H9 (cell line): ENCODE measurements around the gene USP4. TPM values are rescaled to one million over a fixed set of nuclear protein-coding genes. Genes with fewer than 3 reads are reported as not detected.

Experiments used
- DNase-seq: peaks from one replicate; pipeline ENCODE4 v3.0.0-alpha.2; 2017
- H2AFZ ChIP-seq: one replicate; pipeline ENCODE4 v1.6.1; 2013; ENCODE audit warnings: mild to moderate bottlenecking, low read length, control low read depth, moderate library complexity
- H2AK5ac ChIP-seq: 2 replicates; pipeline ENCODE4 v1.6.1; 2013; ENCODE audit warnings: low read length, control low read depth, mixed read lengths; ENCODE audit not compliant: insufficient read length
- H2BK120ac ChIP-seq: one replicate; pipeline ENCODE4 v1.6.1; 2013; ENCODE audit warnings: low read depth, mild to moderate bottlenecking, low read length, control low read depth, inconsistent platforms; ENCODE audit not compliant: poor library complexity, severe bottlenecking
- H2BK12ac ChIP-seq: 2 replicates; pipeline ENCODE4 v1.6.1; 2013; ENCODE audit warnings: low read length, control low read depth, mixed read lengths, low read depth; ENCODE audit not compliant: insufficient read length
- H2BK15ac ChIP-seq: 2 replicates; pipeline ENCODE4 v1.6.1; 2013; ENCODE audit warnings: low read depth, low read length, control low read depth
- H2BK20ac ChIP-seq: one replicate; pipeline ENCODE4 v1.6.1; 2013; ENCODE audit warnings: low read depth, mild to moderate bottlenecking, low read length, control low read depth, inconsistent platforms; ENCODE audit not compliant: poor library complexity, severe bottlenecking
- H2BK5ac ChIP-seq: 2 replicates; pipeline ENCODE4 v1.6.1; 2013; ENCODE audit warnings: low read length, control low read depth, mixed read lengths; ENCODE audit not compliant: insufficient read length
- H3K14ac ChIP-seq: 2 replicates; pipeline ENCODE4 v1.6.1; 2013; ENCODE audit warnings: low read length, control low read depth; ENCODE audit not compliant: insufficient read depth
- H3K18ac ChIP-seq: 2 replicates; pipeline ENCODE4 v1.6.1; 2013; ENCODE audit warnings: low read depth, mild to moderate bottlenecking, mixed read lengths, low read length, control low read depth; ENCODE audit not compliant: insufficient read length
- H3K23ac ChIP-seq: 2 replicates; pipeline ENCODE4 v1.6.1; 2013; ENCODE audit warnings: low read length, control low read depth, mixed read lengths, low read depth; ENCODE audit not compliant: insufficient read length
- H3K23me2 ChIP-seq: 2 replicates; pipeline ENCODE4 v1.6.1; 2013; ENCODE audit warnings: low read depth, mild to moderate bottlenecking, mixed read lengths, low read length, control low read depth; ENCODE audit not compliant: insufficient read length, poor library complexity, severe bottlenecking
- H3K27ac ChIP-seq: 2 replicates; pipeline ENCODE4 v1.5.1; 2013; ENCODE audit warnings: low read length, control low read depth, mixed read lengths, low read depth; ENCODE audit not compliant: insufficient read length
- H3K27me3 ChIP-seq: 2 replicates; pipeline ENCODE4 v1.6.1; 2013; ENCODE audit warnings: low read length, control low read depth, inconsistent platforms; ENCODE audit not compliant: insufficient read depth
- H3K4ac ChIP-seq: 2 replicates; pipeline ENCODE4 v1.6.1; 2013; ENCODE audit warnings: low read depth, mild to moderate bottlenecking, control low read depth, inconsistent platforms, low read length, moderate library complexity
- H3K4me1 ChIP-seq: 2 replicates; pipeline ENCODE4 v1.6.1; 2013; ENCODE audit warnings: low read length, control low read depth, inconsistent platforms; ENCODE audit not compliant: insufficient read depth
- H3K4me2 ChIP-seq: 2 replicates; pipeline ENCODE4 v1.6.1; 2013; ENCODE audit warnings: low read length, control low read depth, mixed read lengths; ENCODE audit not compliant: insufficient read length, insufficient read depth
- H3K56ac ChIP-seq: 2 replicates; pipeline ENCODE4 v1.6.1; 2013; ENCODE audit warnings: low read depth, mild to moderate bottlenecking, mixed read lengths, low read length, control low read depth; ENCODE audit not compliant: insufficient read length
- H3K79me1 ChIP-seq: 2 replicates; pipeline ENCODE4 v1.6.1; 2013; ENCODE audit warnings: low read depth, mild to moderate bottlenecking, moderate library complexity, low read length, control low read depth, inconsistent platforms; ENCODE audit not compliant: insufficient read depth, poor library complexity, severe bottlenecking
- H3K79me2 ChIP-seq: 2 replicates; pipeline ENCODE4 v1.6.1; 2013; ENCODE audit warnings: low read length, control low read depth, inconsistent platforms; ENCODE audit not compliant: insufficient read depth
- H3K9ac ChIP-seq: 2 replicates; pipeline ENCODE4 v1.6.1; 2013; ENCODE audit warnings: low read length, control low read depth, mixed read lengths; ENCODE audit not compliant: insufficient read length; ENCODE audit errors: extremely low read depth
- H3K9me3 ChIP-seq: one replicate; pipeline ENCODE4 v1.6.1; 2013; ENCODE audit warnings: low read depth, low read length, inconsistent platforms; ENCODE audit not compliant: control insufficient read depth
- H3T11ph ChIP-seq: one replicate; pipeline ENCODE4 v1.6.1; 2013; ENCODE audit warnings: mild to moderate bottlenecking, low read length, control low read depth, inconsistent platforms
- H4K20me1 ChIP-seq: one replicate; pipeline ENCODE4 v1.6.1; 2013; ENCODE audit not compliant: control insufficient read depth, insufficient read length, insufficient read depth
- H4K5ac ChIP-seq: 2 replicates; pipeline ENCODE4 v1.6.1; 2013; ENCODE audit warnings: low read depth, mild to moderate bottlenecking, mixed read lengths, low read length, control low read depth; ENCODE audit not compliant: insufficient read length
- H4K8ac ChIP-seq: replicated peaks from 2 replicates; pipeline ENCODE4 v1.6.1; 2013; ENCODE audit warnings: low read length, control low read depth, mixed read lengths, low read depth; ENCODE audit not compliant: insufficient read length
- H4K91ac ChIP-seq: 2 replicates; pipeline ENCODE4 v1.6.1; 2013; ENCODE audit warnings: low read depth, mild to moderate bottlenecking, moderate library complexity, mixed read lengths, low read length, control low read depth; ENCODE audit not compliant: insufficient read length
- H3K27ac Mint-ChIP-seq, 3 experiments: 2 replicates in 2 of 3; 3 replicates in 1 of 3; pipeline ENCODE4 v1.8.0; 2020 to 2021; ENCODE audit warnings: mixed read lengths in 3 of 3, mild to moderate bottlenecking in 1 of 3, moderate library complexity in 1 of 3
- H3K27me3 Mint-ChIP-seq: 2 replicates; pipeline ENCODE4 v1.8.0; 2021; ENCODE audit warnings: low read depth, mild to moderate bottlenecking, moderate library complexity, mixed read lengths
- H3K36me3 Mint-ChIP-seq, 3 experiments: 2 replicates in 2 of 3; 3 replicates in 1 of 3; pipeline ENCODE4 v1.8.0; 2020 to 2021; ENCODE audit warnings: low read depth in 3 of 3, mixed read lengths in 3 of 3; ENCODE audit not compliant: insufficient read depth in 1 of 3
- H3K4me1 Mint-ChIP-seq, 2 experiments: 2 replicates each; pipeline ENCODE4 v1.8.0; 2020; ENCODE audit warnings: mixed read lengths in 2 of 2
- H3K4me3 Mint-ChIP-seq, 2 experiments: 2 replicates in 1 of 2; 3 replicates in 1 of 2; pipeline ENCODE4 v1.8.0; 2020 to 2021; ENCODE audit warnings: mild to moderate bottlenecking in 2 of 2, mixed read lengths in 2 of 2, moderate library complexity in 1 of 2
- H3K9me3 Mint-ChIP-seq, 2 experiments: 2 replicates in 1 of 2; 3 replicates in 1 of 2; pipeline ENCODE4 v1.8.0; 2020; ENCODE audit warnings: mild to moderate bottlenecking in 2 of 2, mixed read lengths in 2 of 2, moderate library complexity in 1 of 2
- CTCF ChIP-seq: fragments of 200-600 bp; sonication (generic); conservative IDR thresholded peaks from 3 replicates; pipeline ENCODE4 v1.8.0; 2021; ENCODE audit warnings: antibody characterized with exemption, mild to moderate bottlenecking
- WGBS: extraction: QIAGEN DNeasy Blood & Tissue Kit; methylation state at CpG from one replicate; pipeline ENCODE4 v1.1.7; 2013; ENCODE audit warnings: missing lambda C conversion rate, low lambda C conversion rate, mixed read lengths; ENCODE audit not compliant: insufficient read length; ENCODE audit errors: extremely low coverage; 5-methylcytosine and 5-hydroxymethylcytosine counted together
- total RNA-seq: library from RNA; stranded (reverse); gene quantifications from 2 replicates; pipeline ENCODE4 v1.2.1, GENCODE V29; 2021

The USP4 gene
- total RNA-seq, 1 experiment from 2014 or later = 36.1 TPM

- Histone ChIP-seq H4K91ac (no peak overlapping the region), H3K9ac (no peak overlapping the region), H2AK5ac (no peak overlapping the region), H3K27me3 (no peaks in the 10 kb centered on the region), H4K20me1 (no peaks in the 10 kb centered on the region), H3K27ac (no peak overlapping the region), H3K9me3 (no peaks in the 10 kb centered on the region), H2BK120ac (no peak overlapping the region), H2BK5ac (no peak overlapping the region), H3K79me1 (peaks cover 12% of the 10 kb centered on the region), H2BK20ac (no peak overlapping the region), H3K4me2 (no peak overlapping the region), H3K56ac (no peak overlapping the region), H4K8ac (no peak overlapping the region), H2BK15ac (no peak overlapping the region), H3K18ac (no peak overlapping the region), H2AFZ (no peak overlapping the region), H3K79me2 (peaks cover 38% of the 10 kb centered on the region; the same call in 1 of the 2 replicates), H2BK12ac (no peak overlapping the region), H3K14ac (no peak overlapping the region), H3K4ac (no peak overlapping the region), H3K23me2 (no peaks in the 10 kb centered on the region), H4K5ac (no peak overlapping the region), H3K23ac (no peak overlapping the region), H3T11ph (no peak overlapping the region), H3K4me1 (no peaks in the 10 kb centered on the region)
- Mint-ChIP-seq H3K9me3 (no peaks in the 10 kb centered on the region; a peak in 1 of 5 replicates), H3K4me1 (no peaks in the 10 kb centered on the region; a peak in 2 of 4 replicates), H3K4me3 (no peak overlapping the region), H3K27me3 (no peaks in the 10 kb centered on the region), H3K27ac (no peak overlapping the region), H3K36me3 (peaks cover 2 to 11% (median 11%) of the 10 kb centered on the region in 3 experiments; a peak in 6 of 7 replicates)
- no peak for DNase-seq
- WGBS = no CpG with 5 or more reads among the region's 1 CpG
- no peak for TF ChIP-seq CTCF
Observed at GRCh38 chr3:49385617-49386016, 45.8 kb upstream of the USP4 start.
